GM12878 (cell line): ENCODE data around the gene TOX4. TPM values are rescaled to one million over a fixed set of nuclear protein-coding genes. Genes with fewer than 3 reads are reported as not detected.

Experiments
- ATAC-seq: fragments of 200-7000 bp; cut with Tn5 transposase; 3 replicates; pipeline ENCODE4 v1.9.1; 2020; ENCODE audit warnings: mild to moderate bottlenecking, moderate library complexity
- BruUV-seq: library from RNA; stranded (reverse); fragments of 400-500 nt; replicated peaks from 2 replicates; lab custom pipeline; 2021; lab: Mats Ljungman, UMichigan
- CTCF ChIA-PET: fragments of 300-600 bp; sonication (Branson Sonifier 250); formaldehyde crosslinking; extraction: SDS; loops from one replicate; lab custom pipeline; 2021; ENCODE audit warnings: inconsistent platforms; lab: Yijun Ruan, JAX
- POLR2A ChIA-PET: fragments of 350-600 bp; formaldehyde crosslinking; extraction: SDS; loops from one replicate; lab custom pipeline; 2021; ENCODE audit warnings: inconsistent platforms; lab: Charles Lee
- RAD21 ChIA-PET: fragments of 300-600 bp; sonication (Branson Sonifier 250); formaldehyde crosslinking; loops from one replicate; lab custom pipeline; 2023; ENCODE audit warnings: antibody characterized with exemption; ENCODE audit not compliant: unreplicated experiment; lab: Charles Lee
- SMC1A ChIA-PET: fragments of 300-600 bp; sonication (Branson Sonifier 250); formaldehyde crosslinking; loops from one replicate; lab custom pipeline; 2023; ENCODE audit not compliant: unreplicated experiment, uncharacterized antibody; lab: Charles Lee
- DNase-seq: peaks from one replicate; pipeline ENCODE4 v3.0.0-alpha.2; 2011; ENCODE audit warnings: low read depth, low spot score
- FAIRE-seq: peaks from 3 replicates; lab custom pipeline; 2011; peaks lifted over from hg19 to GRCh38; lab: Jason Lieb, UNC
- H2AFZ ChIP-seq: 2 replicates; pipeline ENCODE4 v1.6.0; 2011; ENCODE audit warnings: low read depth, low read length, control low read depth; ENCODE audit not compliant: control insufficient read depth
- H3K27ac ChIP-seq: 2 replicates; pipeline ENCODE4 v1.5.1; 2011; ENCODE audit warnings: control low read depth; ENCODE audit not compliant: control insufficient read depth, insufficient read depth
- H3K27me3 ChIP-seq, 2 experiments: replicated peaks in 1 of 2; 2 replicates each; pipeline versions ENCODE4 v1.6.0 to v1.6.1; 2011; ENCODE audit warnings: low read length in 1 of 2; ENCODE audit not compliant: control insufficient read depth in 2 of 2, insufficient read depth in 2 of 2
- H3K36me3 ChIP-seq, 2 experiments: 2 replicates each; pipeline ENCODE4 v1.5.1; 2011; ENCODE audit warnings: low read length in 1 of 2; ENCODE audit not compliant: control insufficient read depth in 2 of 2, insufficient read depth in 2 of 2
- H3K4me1 ChIP-seq: 2 replicates; pipeline ENCODE4 v1.6.1; 2011; ENCODE audit warnings: mild to moderate bottlenecking, low read length, moderate library complexity, mixed read lengths; ENCODE audit not compliant: control insufficient read depth, insufficient read depth
- H3K4me2 ChIP-seq: 2 replicates; pipeline ENCODE4 v1.6.0; 2011; ENCODE audit warnings: control low read depth; ENCODE audit not compliant: control insufficient read depth, insufficient read depth
- H3K4me3 ChIP-seq: fragments of 200-600 bp; sonication (generic); 2 replicates; pipeline ENCODE4 v1.5.1; 2016
- H3K79me2 ChIP-seq: 2 replicates; pipeline ENCODE4 v1.6.0; 2011; ENCODE audit warnings: low read length; ENCODE audit not compliant: control insufficient read depth, insufficient read depth
- H3K9ac ChIP-seq: 2 replicates; pipeline ENCODE4 v1.8.0; 2011; ENCODE audit warnings: low read length, control low read depth, mixed read lengths; ENCODE audit not compliant: control insufficient read depth, insufficient read depth
- H3K9me3 ChIP-seq: replicated peaks from 3 replicates; pipeline ENCODE4 v1.5.1; 2011; ENCODE audit warnings: mild to moderate bottlenecking, low read length; ENCODE audit not compliant: control insufficient read depth, insufficient read depth
- H4K20me1 ChIP-seq: 2 replicates; pipeline ENCODE4 v1.6.0; 2011; ENCODE audit not compliant: control insufficient read depth, insufficient read depth
- ASH2L ChIP-seq: fragments of 300-600, 200-600 bp; sonication (generic); IDR thresholded peaks from 2 replicates; pipeline ENCODE4 v1.6.1; 2017; ENCODE audit warnings: low read depth, mild to moderate bottlenecking, borderline replicate concordance
- ATF7 ChIP-seq: fragments of 450-650 bp; IDR thresholded peaks from 2 replicates; pipeline ENCODE4 v1.6.1; 2016; ENCODE audit warnings: low read depth, mild to moderate bottlenecking
- BCLAF1 ChIP-seq: fragments of 450-650 bp; IDR thresholded peaks from 2 replicates; pipeline ENCODE4 v1.6.1; 2017; ENCODE audit warnings: antibody characterized with exemption, mild to moderate bottlenecking, moderate library complexity
- ETV6 ChIP-seq, 2 experiments: fragments of 450-650 bp in 1 of 2; IDR thresholded peaks in 1 of 2; conservative IDR thresholded peaks in 1 of 2; 2 replicates each; pipeline ENCODE4 v1.6.1; 2014; ENCODE audit warnings: antibody characterized with exemption in 1 of 2, borderline replicate concordance in 1 of 2, low read depth in 1 of 2, mild to moderate bottlenecking in 1 of 2, moderate library complexity in 1 of 2
- HCFC1 ChIP-seq: fragments of 150-350 bp; IDR thresholded peaks from 2 replicates; pipeline ENCODE4 v1.6.1; 2014; ENCODE audit warnings: low read length
- IRF3 ChIP-seq: fragments of 450-650 bp; IDR thresholded peaks from 2 replicates; pipeline ENCODE4 v1.6.1; 2014; ENCODE audit warnings: mild to moderate bottlenecking
- MAX ChIP-seq: IDR thresholded peaks from 2 replicates; pipeline ENCODE4 v1.6.1; 2012; ENCODE audit warnings: low read depth, low read length, improper control_type of control experiment
- PAX8 ChIP-seq: fragments of 450-650 bp; IDR thresholded peaks from 2 replicates; pipeline ENCODE4 v1.6.1; 2017; ENCODE audit warnings: mild to moderate bottlenecking, moderate library complexity
- PRDM15 ChIP-seq: fragments of 450-650 bp; formaldehyde crosslinking; IDR thresholded peaks from 2 replicates; pipeline ENCODE4 v1.4.0; 2020; ENCODE audit warnings: mild to moderate bottlenecking, moderate library complexity
- RAD21 ChIP-seq: IDR thresholded peaks from 2 replicates; pipeline ENCODE4 v1.6.1; 2011; ENCODE audit warnings: mild to moderate bottlenecking, low read depth, low read length, moderate library complexity; ENCODE audit not compliant: insufficient read depth
- RELA ChIP-seq: fragments of 450-650 bp; IDR thresholded peaks from 2 replicates; pipeline ENCODE4 v1.8.0; 2014; ENCODE audit warnings: borderline replicate concordance; ENCODE audit not compliant: partially characterized antibody
- SIN3A ChIP-seq: IDR thresholded peaks from 2 replicates; pipeline ENCODE4 v1.6.1; 2012; ENCODE audit warnings: low read depth, low read length, improper control_type of control experiment
- SPI1 ChIP-seq: IDR thresholded peaks from 2 replicates; pipeline ENCODE4 v1.6.1; 2011; ENCODE audit warnings: low read depth, mild to moderate bottlenecking, low read length, moderate library complexity, borderline replicate concordance; ENCODE audit not compliant: insufficient read depth
- SREBF2 ChIP-seq: IDR thresholded peaks from 2 replicates; pipeline ENCODE4 v1.6.1; 2012; ENCODE audit warnings: mild to moderate bottlenecking, low read length
- SRF ChIP-seq, 2 experiments: IDR thresholded peaks; 2 replicates each; pipeline ENCODE4 v1.6.1; 2011; ENCODE audit warnings: low read depth in 2 of 2, low read length in 2 of 2, mild to moderate bottlenecking in 1 of 2, moderate library complexity in 1 of 2
- ZZZ3 ChIP-seq: IDR thresholded peaks from 2 replicates; pipeline ENCODE4 v1.6.1; 2011; ENCODE audit warnings: low read depth; ENCODE audit not compliant: control insufficient read depth, insufficient read length
- in situ Hi-C: fragments of 300-500 bp; cut with MboI; formaldehyde crosslinking; loops from 9 replicates; pipeline ENCODE4 v1.14.3; 2018; ENCODE audit warnings: mixed read lengths
- intact Hi-C: fragments of 100-400 bp; cut with micrococcal nuclease; formaldehyde crosslinking; loops from one replicate; pipeline ENCODE4 v1.14.2; 2022; ENCODE audit not compliant: unreplicated experiment
- polyA plus RNA-seq, 11 experiments: library from polyadenylated mRNA; depleted of rRNA in 4 of 11; unstranded in 6 of 11; stranded (reverse) in 5 of 11; fragments of >200 nt; fragmentation: Nextera tagmentation in 4 of 11; fragmentation: Illumina TruSeq in 1 of 11; extraction: Ambion mirVana in 4 of 11; extraction: Trizol in 1 of 11; gene quantifications; 1 replicate in 1 of 11; 2 replicates in 10 of 11; pipeline versions ENCODE4 v1.2.1 to v1.2.3, GENCODE V29; 2011 to 2016; ENCODE audit warnings: inconsistent platforms in 2 of 11, missing spikeins in 2 of 11, low read depth in 1 of 11
- total RNA-seq, 4 experiments: library from RNA; depleted of rRNA in 3 of 4; stranded (reverse); fragments of >200 nt in 3 of 4; fragmentation: Illumina TruSeq in 1 of 4; extraction: Trizol in 1 of 4; gene quantifications; 2 replicates each; pipeline versions ENCODE4 v1.2.1 to v1.2.3, GENCODE V29; 2013 to 2021

The TOX4 gene
- total and polyA plus RNA-seq, 10 of the 15 experiments (the other 5 are each of a cell fraction or from before 2014, with no cell fraction given), result 18.4 to 113 (median 55.2) TPM

GRCh38 chr14:21440859-21441258, 36.1 kb upstream of the TOX4 start:
- no peaks in the 10 kb centered on the region; a peak in 1 of 4 replicates for H3K36me3 ChIP-seq
- intact Hi-C loops, result no loop called here
- H3K79me2 ChIP-seq, result peaks cover 53% of the 10 kb centered on the region
- ChIA-PET POLR2A (interaction anchor here (0.5 kb wide), 1 partner anchor 162 kb away, joined by 6 read pairs; no protein-coding TSS in a partner anchor), RAD21 (no interaction called here), CTCF (no interaction called here), SMC1A (interaction anchor here (0.7 kb wide), 1 partner anchor 58 kb away, joined by 3 read pairs; no protein-coding TSS in a partner anchor)
- FAIRE-seq (no peak), ATAC-seq (no peak), DNase-seq (no peak)
- no peak overlapping the region for H3K9ac ChIP-seq
- BruUV-seq, result no TSS peak
- peaks cover 2% of the 10 kb centered on the region; the same call in 1 of the 2 replicates for H3K4me1 ChIP-seq
- H3K27me3 ChIP-seq, result no peaks in the 10 kb centered on the region
- no peak overlapping the region for H2AFZ ChIP-seq
- H3K4me2 ChIP-seq, result no peak overlapping the region
- no peak overlapping the region for H3K4me3 ChIP-seq
- no peaks in the 10 kb centered on the region for H4K20me1 ChIP-seq
- no peak overlapping the region for H3K27ac ChIP-seq
- no peaks in the 10 kb centered on the region for H3K9me3 ChIP-seq
- in situ Hi-C loops, result no loop called here
- TF ChIP-seq HCFC1, result no peak
- no peak for TF ChIP-seq RAD21
- TF ChIP-seq ASH2L, result no peak
- TF ChIP-seq ATF7, result no peak
- no peak for TF ChIP-seq SRF (IDR thresholded peaks at IDR 0.05; ENCODE audit: low read depth in 2 of 2, low read length in 2 of 2)
- TF ChIP-seq SIN3A, result no peak
- TF ChIP-seq PRDM15 (CRISPR knock-in tag), result no peak
- no peak for TF ChIP-seq RELA
- no peak for TF ChIP-seq SREBF2
- TF ChIP-seq IRF3, result no peak
- TF ChIP-seq PAX8, result no peak
- TF ChIP-seq SPI1, result no peak
- TF ChIP-seq ZZZ3, result no peak
- TF ChIP-seq BCLAF1, result no peak
- TF ChIP-seq MAX, result no peak
- TF ChIP-seq ETV6 (conservative IDR thresholded peaks at IDR 0.05 in 1 of 2, IDR thresholded peaks at IDR 0.05 in 1 of 2; ENCODE audit: borderline replicate concordance in 1 of 2, low read depth in 1 of 2), result no peak
